ENCODE data around the gene ITPR2. TPM values are rescaled to one million over a fixed set of nuclear protein-coding genes. Genes with fewer than 3 reads are reported as not detected.

Gene ITPR2
- total RNA-seq, 1 experiment from 2014 or later, result 4.0 TPM

- Histone ChIP-seq H4K20me1 (ENCODE audit: low read length) (no peaks in the 10 kb centered on the region), H3K79me2 (ENCODE audit: low read length) (no peaks in the 10 kb centered on the region), H3K9me3 (ENCODE audit: low read length) (no peaks in the 10 kb centered on the region), H3K4me1 (ENCODE audit: insufficient read depth, low read length) (0 out of 2 replicates have a peak, but pooled peaks cover 3% of the 10 kb centered on the region), H2AFZ (ENCODE audit: low read length) (no peak overlapping the region), H3K4me3 (ENCODE audit: low read length) (no peak overlapping the region), H3K4me2 (ENCODE audit: low read length) (no peak overlapping the region), H3K27me3 (ENCODE audit: low read length) (no peaks in the 10 kb centered on the region), H3K36me3 (ENCODE audit: low read depth, low read length) (no peaks in the 10 kb centered on the region), H3K27ac (ENCODE audit: low read length) (no peak overlapping the region), H3F3A (ENCODE audit: low read length, unreplicated experiment) (no peaks in the 10 kb centered on the region), H3K9ac (ENCODE audit: low read length) (no peak overlapping the region), H3K9me2 (replicated peaks; ENCODE audit: low read length) (no peaks in the 10 kb centered on the region)
- intact Hi-C loops (cut with micrococcal nuclease), result no loop called here
- 0 out of 2 replicates have a peak, but pooled peaks have one; percentile 16 for TF ChIP-seq CTCF (conservative IDR thresholded peaks at IDR 0.05; ENCODE audit: low read depth, low read length)
- no peak for TF ChIP-seq EZH2phosphoT487 (IDR thresholded peaks at IDR 0.05; ENCODE audit: borderline replicate concordance, low read length)
- DNase-seq, result peak; percentile 23
- no TSS peak for BruUV-seq (replicated peaks)
- peak; percentile 33; the same call in 1 of the 2 replicates for ATAC-seq
- POLR2A ChIA-PET (ENCODE audit: unreplicated experiment), result no interaction called here
- CTCF ChIA-PET, result no interaction called here
Measured at GRCh38 chr12:26471560-26471959, 361.4 kb downstream of the ITPR2 start.

DNA sequence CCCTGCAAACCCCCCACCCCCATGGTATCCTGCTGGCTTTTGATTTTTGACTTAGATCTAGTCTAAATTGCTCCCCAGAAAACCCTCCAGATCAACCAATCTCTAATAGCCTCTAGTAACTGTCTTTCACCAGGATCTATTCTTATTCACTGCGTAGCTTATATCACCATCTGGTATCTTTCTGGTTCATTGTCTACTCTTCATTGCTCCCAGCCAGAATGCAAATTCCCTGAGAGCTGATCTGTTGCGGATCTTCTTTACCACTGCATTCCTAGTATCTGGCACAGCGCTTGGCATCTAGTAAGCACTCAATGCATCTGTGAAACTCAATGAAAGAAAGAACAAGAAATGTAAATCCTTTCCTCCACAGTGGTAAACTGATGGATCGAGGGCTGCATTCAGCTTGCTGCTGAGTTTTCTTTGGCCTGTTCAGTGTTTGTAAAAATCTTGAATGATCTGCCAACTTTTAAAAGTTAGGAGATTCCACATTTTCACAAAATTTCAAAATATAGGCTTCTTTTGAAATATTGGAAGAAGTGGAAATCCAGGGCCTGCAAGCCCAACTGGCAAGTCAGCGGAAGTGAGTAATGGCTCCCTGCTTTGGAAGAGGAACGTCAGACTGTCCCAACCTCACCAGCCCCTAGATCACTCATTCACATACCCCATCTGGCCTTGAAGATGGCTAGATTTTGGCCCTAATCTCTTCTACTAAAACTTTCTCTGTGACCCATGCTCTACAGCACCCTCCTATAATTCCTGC, 363.4 kb downstream of the ITPR2 start:
- BruUV-seq (replicated peaks), result no TSS peak
- Histone ChIP-seq H3K4me3 (ENCODE audit: low read length) (no peak overlapping the region), H3K9me2 (replicated peaks; ENCODE audit: low read length) (no peaks in the 10 kb centered on the region), H3K4me2 (ENCODE audit: low read length) (no peak overlapping the region), H3K9me3 (ENCODE audit: low read length) (no peaks in the 10 kb centered on the region), H3K27ac (ENCODE audit: low read length) (no peak overlapping the region), H3F3A (ENCODE audit: low read length, unreplicated experiment) (no peaks in the 10 kb centered on the region), H3K9ac (ENCODE audit: low read length) (no peak overlapping the region), H3K79me2 (ENCODE audit: low read length) (no peaks in the 10 kb centered on the region), H3K4me1 (ENCODE audit: insufficient read depth, low read length) (0 out of 2 replicates have a peak, but pooled peaks cover 3% of the 10 kb centered on the region), H3K36me3 (ENCODE audit: low read depth, low read length) (no peaks in the 10 kb centered on the region), H4K20me1 (ENCODE audit: low read length) (no peaks in the 10 kb centered on the region), H2AFZ (ENCODE audit: low read length) (no peak overlapping the region), H3K27me3 (ENCODE audit: low read length) (no peaks in the 10 kb centered on the region)
- POLR2A ChIA-PET (ENCODE audit: unreplicated experiment), result no interaction called here
- CTCF ChIA-PET, result no interaction called here
- TF ChIP-seq EZH2 (IDR thresholded peaks at IDR 0.05; ENCODE audit: low read length, unreplicated experiment), result no peak
- no peak for TF ChIP-seq EZH2phosphoT487 (IDR thresholded peaks at IDR 0.05; ENCODE audit: borderline replicate concordance, low read length)
- TF ChIP-seq CTCF (conservative IDR thresholded peaks at IDR 0.05; ENCODE audit: low read depth, low read length), result no peak
- ATAC-seq (no peak), DNase-seq (no peak)
- intact Hi-C loops (cut with micrococcal nuclease), result no loop called here

- Histone ChIP-seq H3K36me3 (ENCODE audit: low read depth, low read length) (no peaks in the 10 kb centered on the region), H3K4me1 (ENCODE audit: insufficient read depth, low read length) (no peaks in the 10 kb centered on the region), H2AFZ (ENCODE audit: low read length) (no peak overlapping the region), H3K4me2 (ENCODE audit: low read length) (no peak overlapping the region), H3K4me3 (ENCODE audit: low read length) (no peak overlapping the region), H4K20me1 (ENCODE audit: low read length) (no peaks in the 10 kb centered on the region), H3F3A (ENCODE audit: low read length, unreplicated experiment) (no peaks in the 10 kb centered on the region), H3K27ac (ENCODE audit: low read length) (no peak overlapping the region), H3K79me2 (ENCODE audit: low read length) (no peaks in the 10 kb centered on the region), H3K9me2 (replicated peaks; ENCODE audit: low read length) (no peaks in the 10 kb centered on the region), H3K27me3 (ENCODE audit: low read length) (no peaks in the 10 kb centered on the region), H3K9ac (ENCODE audit: low read length) (no peak overlapping the region), H3K9me3 (ENCODE audit: low read length) (no peaks in the 10 kb centered on the region)
- ChIA-PET CTCF (interaction anchor here (1.6 kb wide), 1 partner anchor 349 kb away, joined by 8 read pairs; no protein-coding TSS in a partner anchor), POLR2A (ENCODE audit: unreplicated experiment) (no interaction called here)
- TF ChIP-seq EZH2 (IDR thresholded peaks at IDR 0.05; ENCODE audit: low read length, unreplicated experiment), result no peak
- no peak for TF ChIP-seq CTCF (conservative IDR thresholded peaks at IDR 0.05; ENCODE audit: low read depth, low read length)
- no peak for TF ChIP-seq EZH2phosphoT487 (IDR thresholded peaks at IDR 0.05; ENCODE audit: borderline replicate concordance, low read length)
- ATAC-seq (no peak), DNase-seq (no peak)
- intact Hi-C loops (cut with micrococcal nuclease), result no loop called here
- no TSS peak for BruUV-seq (replicated peaks)
Measured at GRCh38 chr12:26467351-26467750, 365.6 kb downstream of the ITPR2 start.

Measured in PC-3 (cell line).